Fibroblast of peridontal ligament (primary cell): ENCODE measurements around the gene L3MBTL4.

Experiments used
- DNase-seq: peaks from one replicate; pipeline ENCODE4 v3.0.0-alpha.2; 2010; ENCODE audit errors: extremely low read depth

Gene L3MBTL4

GRCh38 chr18:6366776-6367175, 47.9 kb downstream of the L3MBTL4 start:
- no peak for DNase-seq

- DNase-seq = no peak
Measured at GRCh38 chr18:6365385-6365784, 49.3 kb downstream of the L3MBTL4 start.

GRCh38 chr18:6363216-6363615, 51.5 kb downstream of the L3MBTL4 start:
- DNase-seq = no peak

GRCh38 chr18:6362559-6363129, 52.1 kb downstream of the L3MBTL4 start:
- DNase-seq = no peak

- DNase-seq = no peak
Measured at GRCh38 chr18:6357668-6358067, 57.0 kb downstream of the L3MBTL4 start.

GRCh38 chr18:6355789-6356589, 58.7 kb downstream of the L3MBTL4 start:
- DNase-seq = no peak

- no peak for DNase-seq
Measured at GRCh38 chr18:6352275-6352674, 62.4 kb downstream of the L3MBTL4 start.

GRCh38 chr18:6342990-6343389, 71.7 kb downstream of the L3MBTL4 start:
- no peak for DNase-seq

- no peak for DNase-seq
Measured at GRCh38 chr18:6341709-6342108, 73.0 kb downstream of the L3MBTL4 start.

GRCh38 chr18:6341303-6341702, 73.4 kb downstream of the L3MBTL4 start:
- no peak for DNase-seq

- DNase-seq = no peak
Measured at GRCh38 chr18:6340121-6340520, 74.6 kb downstream of the L3MBTL4 start.

- DNase-seq = no peak
Measured at GRCh38 chr18:6336239-6336638, 78.5 kb downstream of the L3MBTL4 start.

- no peak for DNase-seq
Measured at GRCh38 chr18:6333981-6334380, 80.7 kb downstream of the L3MBTL4 start.

GRCh38 chr18:6331872-6332271, 82.8 kb downstream of the L3MBTL4 start:
- DNase-seq = no peak

- DNase-seq = no peak
Measured at GRCh38 chr18:6330786-6331185, 83.9 kb downstream of the L3MBTL4 start.

GRCh38 chr18:6328621-6329010, 86.1 kb downstream of the L3MBTL4 start:
- no peak for DNase-seq

- DNase-seq = no peak
Measured at GRCh38 chr18:6327895-6328620, 86.7 kb downstream of the L3MBTL4 start.

- no peak for DNase-seq
Measured at GRCh38 chr18:6327485-6327884, 87.2 kb downstream of the L3MBTL4 start.

- no peak for DNase-seq
Measured at GRCh38 chr18:6326566-6326965, 88.1 kb downstream of the L3MBTL4 start.

- no peak for DNase-seq
Measured at GRCh38 chr18:6323319-6323889, 91.3 kb downstream of the L3MBTL4 start.

GRCh38 chr18:6315517-6316331, 99.0 kb downstream of the L3MBTL4 start:
- DNase-seq = no peak

- no peak for DNase-seq
Measured at GRCh38 chr18:6313415-6313814, 101.3 kb downstream of the L3MBTL4 start.
